SK-N-SH treated with all-trans-retinoic acid at 6 μM for 48 hours (cell line): ENCODE measurements around the gene BAIAP2L1.

Experiments used
- ARNTL ChIP-seq: fragments of 450-650 bp; formaldehyde crosslinking; IDR thresholded peaks from 2 replicates; pipeline ENCODE4 v1.5.0; 2020; ENCODE audit warnings: low read depth, mild to moderate bottlenecking, moderate library complexity, borderline replicate concordance
- CREB5 ChIP-seq: fragments of 250-450 bp; sonication (Bioruptor Pico); IDR thresholded peaks from 2 replicates; pipeline ENCODE4 v1.5.1; 2020; ENCODE audit warnings: low read depth, mild to moderate bottlenecking, moderate library complexity
- GLIS3 ChIP-seq: fragments of 250-450 bp; sonication (Bioruptor Pico); IDR thresholded peaks from 2 replicates; pipeline ENCODE4 v1.5.0; 2020; ENCODE audit warnings: mild to moderate bottlenecking, moderate library complexity
- OSR1 ChIP-seq: fragments of 250-450 bp; sonication (Bioruptor Pico); IDR thresholded peaks from 2 replicates; pipeline ENCODE4 v1.8.0; 2022; ENCODE audit warnings: moderate library complexity, mild to moderate bottlenecking, inconsistent platforms
- PATZ1 ChIP-seq: fragments of 250-450 bp; sonication (Bioruptor Pico); IDR thresholded peaks from 2 replicates; pipeline ENCODE4 v1.8.0; 2020; ENCODE audit warnings: mild to moderate bottlenecking, moderate library complexity, borderline replicate concordance
- PPARA ChIP-seq: fragments of 250-450 bp; sonication (Bioruptor Pico); IDR thresholded peaks from 2 replicates; pipeline ENCODE4 v1.5.0; 2020; ENCODE audit warnings: mild to moderate bottlenecking, borderline replicate concordance
- SNAI2 ChIP-seq: fragments of 250-450 bp; sonication (Bioruptor Pico); IDR thresholded peaks from 2 replicates; pipeline ENCODE4 v1.5.0; 2020; ENCODE audit warnings: mild to moderate bottlenecking, moderate library complexity
- TCF4 ChIP-seq: fragments of 250-450 bp; sonication (Bioruptor Pico); IDR thresholded peaks from 2 replicates; pipeline ENCODE4 v1.8.0; 2021; ENCODE audit warnings: mild to moderate bottlenecking, moderate library complexity, borderline replicate concordance
- TSHZ2 ChIP-seq: fragments of 250-450 bp; sonication (Bioruptor Pico); IDR thresholded peaks from 2 replicates; pipeline ENCODE4 v1.5.0; 2020; ENCODE audit warnings: mild to moderate bottlenecking, moderate library complexity
- ZC3H10 ChIP-seq: fragments of 250-450 bp; sonication (Bioruptor Pico); IDR thresholded peaks from 2 replicates; pipeline ENCODE4 v1.5.1; 2021; ENCODE audit warnings: mild to moderate bottlenecking, moderate library complexity
- ZFP30 ChIP-seq: fragments of 450-650 bp; formaldehyde crosslinking; IDR thresholded peaks from 2 replicates; pipeline ENCODE4 v1.5.0; 2022; ENCODE audit warnings: mild to moderate bottlenecking, moderate library complexity
- ZNF8 ChIP-seq: fragments of 450-650 bp; formaldehyde crosslinking; IDR thresholded peaks from 2 replicates; pipeline ENCODE4 v1.5.0; 2020; ENCODE audit warnings: mild to moderate bottlenecking, moderate library complexity

GRCh38 chr7:98276241-98276761, 124.6 kb downstream of the BAIAP2L1 start:
- TF ChIP-seq PPARA (no peak), SNAI2 (CRISPR knock-in tag) (no peak), TSHZ2 (no peak), CREB5 (CRISPR knock-in tag) (no peak), OSR1 (no peak), TCF4 (no peak), ARNTL (CRISPR knock-in tag) (no peak), PATZ1 (no peak), GLIS3 (CRISPR knock-in tag) (no peak), ZNF8 (CRISPR knock-in tag) (no peak), ZFP30 (CRISPR knock-in tag) (no peak), ZC3H10 (CRISPR knock-in tag) (no peak)
